Neural progenitor cell (in vitro differentiated cells): ENCODE measurements around the gene ATXN7L1.

ENCODE experiments used
- CTCF ChIP-seq: fragments of 200-600 bp; sonication (generic); IDR thresholded peaks from 2 replicates; pipeline ENCODE4 v1.5.1; 2017; ENCODE audit warnings: antibody characterized with exemption, mild to moderate bottlenecking
- EZH2 ChIP-seq: fragments of 200-600 bp; sonication (generic); IDR thresholded peaks from 2 replicates; pipeline ENCODE4 v1.6.1; 2017; ENCODE audit warnings: antibody characterized with exemption, mild to moderate bottlenecking, moderate library complexity

- TF ChIP-seq CTCF, result no peak
- no peak for TF ChIP-seq EZH2
These were observed 273.8 kb downstream of the ATXN7L1 start for GRCh38 chr7:105602325-105603305.
